CD4-positive, alpha-beta T cell (primary cell): ENCODE measurements around the gene CLIC4. TPM values are rescaled to one million over a fixed set of nuclear protein-coding genes. Genes with fewer than 3 reads are reported as not detected.

Experiments used
- ATAC-seq: fragments of 200-7000 bp; cut with Tn5 transposase; one replicate; pipeline ENCODE4 v1.10.0; 2022; ENCODE audit warnings: mild to moderate bottlenecking; ENCODE audit not compliant: poor library complexity
- CTCF ChIA-PET: fragments of 350-600 bp; sonication (Branson Sonifier 250); formaldehyde crosslinking; loops from one replicate; lab custom pipeline; 2021; ENCODE audit warnings: antibody characterized with exemption, inconsistent platforms; lab: Charles Lee
- POLR2A ChIA-PET: fragments of 350-600 bp; sonication (Branson Sonifier 250); formaldehyde crosslinking; loops from one replicate; lab custom pipeline; 2021; ENCODE audit warnings: antibody characterized with exemption, inconsistent platforms; lab: Charles Lee
- DNase-seq, 14 experiments: peaks; one replicate each; pipeline ENCODE4 v3.0.0-alpha.2; 2013 to 2020; ENCODE audit warnings: mixed read lengths in 2 of 14
- H3K27ac ChIP-seq, 2 donors: one replicate each; pipeline versions ENCODE4 v1.5.1 to v1.7.0; 2013; ENCODE audit warnings: low read length in 2 of 2, low read depth in 1 of 2, mild to moderate bottlenecking in 1 of 2
- H3K27me3 ChIP-seq, 2 experiments: 1 replicate in 1 of 2; 2 replicates in 1 of 2; pipeline versions ENCODE4 v1.6.1 to v1.7.0; 2013; ENCODE audit warnings: low read length in 2 of 2, control low read depth in 1 of 2, mild to moderate bottlenecking in 1 of 2, moderate library complexity in 1 of 2; ENCODE audit not compliant: insufficient read depth in 2 of 2, control insufficient read depth in 1 of 2
- H3K36me3 ChIP-seq: one replicate; pipeline ENCODE4 v1.6.1; 2013; ENCODE audit warnings: low read length, control low read depth; ENCODE audit not compliant: insufficient read depth
- H3K4me1 ChIP-seq: one replicate; pipeline ENCODE4 v1.6.1; 2013; ENCODE audit warnings: low read length, control low read depth; ENCODE audit not compliant: insufficient read depth
- H3K4me3 ChIP-seq: one replicate; pipeline ENCODE4 v1.5.1; 2013; ENCODE audit warnings: mild to moderate bottlenecking, low read length, moderate library complexity
- H3K9me3 ChIP-seq, 2 experiments: 1 replicate in 1 of 2; 2 replicates in 1 of 2; pipeline versions ENCODE4 v1.6.1 to v1.7.0; 2013; ENCODE audit warnings: low read length in 2 of 2, mild to moderate bottlenecking in 2 of 2, control low read depth in 1 of 2, moderate library complexity in 1 of 2; ENCODE audit not compliant: control insufficient read depth in 1 of 2, insufficient read depth in 1 of 2
- H3K27ac Mint-ChIP-seq: one replicate; pipeline ENCODE4 v1.8.0; 2020; ENCODE audit warnings: mixed read lengths
- H3K27me3 Mint-ChIP-seq: one replicate; pipeline ENCODE4 v1.8.0; 2021; ENCODE audit warnings: mixed read lengths
- H3K36me3 Mint-ChIP-seq: one replicate; pipeline ENCODE4 v1.8.0; 2021; ENCODE audit warnings: low read depth, mixed read lengths
- H3K4me1 Mint-ChIP-seq: one replicate; pipeline ENCODE4 v1.8.0; 2021; ENCODE audit warnings: low read depth, mixed read lengths
- H3K4me3 Mint-ChIP-seq: one replicate; pipeline ENCODE4 v1.8.0; 2020; ENCODE audit warnings: mild to moderate bottlenecking, mixed read lengths
- H3K9me3 Mint-ChIP-seq: one replicate; pipeline ENCODE4 v1.8.0; 2020; ENCODE audit warnings: mixed read lengths
- intact Hi-C, 2 experiments: fragments of 100-400 bp; cut with DNase I in 1 of 2; cut with micrococcal nuclease in 1 of 2; formaldehyde crosslinking; loops; one replicate each; pipeline versions ENCODE4 v1.15.1 to v1.9.0; 2023 to 2025; cut with DNase I, micrococcal nuclease
- total RNA-seq, 174 experiments: library from RNA in 2 of 174; stranded (reverse) in 2 of 174; gene quantifications; one replicate each; pipeline ENCODE4 v1.2.3 and lab custom pipeline; 2021 to 2026
- TF ChIP-seq, protein P1 (sequence below): fragments of 200-600 bp; IDR thresholded peaks from one replicate; pipeline ENCODE4 v1.8.0; 2022; ENCODE audit warnings: antibody characterized with exemption, mild to moderate bottlenecking

CLIC4 gene
- total RNA-seq, 2 experiments from 2014 or later, result 1.1 to 1.3 TPM

DNA sequence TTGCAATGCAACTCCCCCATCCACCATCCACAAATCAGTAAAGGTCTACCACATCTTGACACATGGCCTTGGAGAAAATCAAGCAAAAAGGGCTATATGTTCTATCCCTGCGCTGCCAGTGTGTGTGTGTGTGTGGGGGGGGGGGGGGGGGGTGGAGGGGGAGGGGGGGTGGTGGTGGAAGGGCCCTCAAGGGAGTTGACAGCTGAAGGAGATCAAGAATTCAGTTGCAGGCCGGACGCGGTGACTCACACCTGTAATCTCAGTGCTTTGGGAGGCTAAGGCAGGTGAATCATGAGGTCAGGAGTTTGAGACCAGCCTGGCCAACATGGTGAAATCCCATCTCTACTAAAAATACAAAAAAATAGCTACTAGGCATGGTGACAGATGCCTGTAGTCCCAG is 37.6 kb upstream of the CLIC4 start:
- H3K27ac Mint-ChIP-seq, result no peak overlapping the region
- no peak overlapping the region for H3K4me3 ChIP-seq
- H3K27me3 Mint-ChIP-seq, result no peaks in the 10 kb centered on the region
- no peaks in the 10 kb centered on the region for H3K27me3 ChIP-seq
- CTCF ChIA-PET, result interaction anchor here (0.7 kb wide), 1 partner anchor 1739 kb away, joined by 3 read pairs; no protein-coding TSS in a partner anchor
- no peak overlapping the region for H3K4me3 Mint-ChIP-seq
- ATAC-seq (no peak), DNase-seq (no peak)
- POLR2A ChIA-PET, result no interaction called here
- no peaks in the 10 kb centered on the region for H3K36me3 ChIP-seq
- H3K4me1 Mint-ChIP-seq, result peaks cover 7% of the 10 kb centered on the region
- no peak overlapping the region for H3K27ac ChIP-seq
- H3K9me3 Mint-ChIP-seq, result no peaks in the 10 kb centered on the region
- H3K4me1 ChIP-seq, result peaks cover 21% of the 10 kb centered on the region
- H3K9me3 ChIP-seq, result no peaks in the 10 kb centered on the region
- intact Hi-C loops, result no loop called here
- H3K36me3 Mint-ChIP-seq, result no peaks in the 10 kb centered on the region
- TF ChIP-seq, protein P1, sequence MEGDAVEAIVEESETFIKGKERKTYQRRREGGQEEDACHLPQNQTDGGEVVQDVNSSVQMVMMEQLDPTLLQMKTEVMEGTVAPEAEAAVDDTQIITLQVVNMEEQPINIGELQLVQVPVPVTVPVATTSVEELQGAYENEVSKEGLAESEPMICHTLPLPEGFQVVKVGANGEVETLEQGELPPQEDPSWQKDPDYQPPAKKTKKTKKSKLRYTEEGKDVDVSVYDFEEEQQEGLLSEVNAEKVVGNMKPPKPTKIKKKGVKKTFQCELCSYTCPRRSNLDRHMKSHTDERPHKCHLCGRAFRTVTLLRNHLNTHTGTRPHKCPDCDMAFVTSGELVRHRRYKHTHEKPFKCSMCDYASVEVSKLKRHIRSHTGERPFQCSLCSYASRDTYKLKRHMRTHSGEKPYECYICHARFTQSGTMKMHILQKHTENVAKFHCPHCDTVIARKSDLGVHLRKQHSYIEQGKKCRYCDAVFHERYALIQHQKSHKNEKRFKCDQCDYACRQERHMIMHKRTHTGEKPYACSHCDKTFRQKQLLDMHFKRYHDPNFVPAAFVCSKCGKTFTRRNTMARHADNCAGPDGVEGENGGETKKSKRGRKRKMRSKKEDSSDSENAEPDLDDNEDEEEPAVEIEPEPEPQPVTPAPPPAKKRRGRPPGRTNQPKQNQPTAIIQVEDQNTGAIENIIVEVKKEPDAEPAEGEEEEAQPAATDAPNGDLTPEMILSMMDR, result no peak

DNA sequence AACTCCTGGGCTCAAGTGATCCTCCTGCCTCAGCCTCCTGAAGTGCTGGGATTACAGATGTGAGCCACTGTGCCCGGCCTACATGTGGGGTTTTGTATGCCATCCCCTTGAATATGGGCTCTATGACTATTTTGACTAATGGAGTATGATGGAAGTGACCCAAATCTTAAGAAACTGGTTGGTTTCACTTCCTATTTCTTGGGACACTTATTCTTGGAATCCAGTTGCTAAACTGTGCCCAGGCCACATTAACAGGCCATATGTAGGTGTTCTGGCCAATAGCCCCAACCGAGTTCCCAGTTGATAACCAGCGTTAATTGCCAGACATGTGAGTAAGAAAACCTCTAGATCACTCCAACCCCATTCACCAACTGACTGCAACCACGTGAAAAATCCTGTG is 36.3 kb upstream of the CLIC4 start:
- Mint-ChIP-seq H3K36me3 (no peaks in the 10 kb centered on the region), H3K4me1 (peaks cover 7% of the 10 kb centered on the region), H3K27ac (no peak overlapping the region), H3K9me3 (no peaks in the 10 kb centered on the region), H3K27me3 (no peaks in the 10 kb centered on the region), H3K4me3 (no peak overlapping the region)
- no peaks in the 10 kb centered on the region for H3K27me3 ChIP-seq
- H3K27ac ChIP-seq, result no peak overlapping the region
- no peak overlapping the region for H3K4me3 ChIP-seq
- CTCF ChIA-PET, result no interaction called here
- no peak for ATAC-seq
- no peaks in the 10 kb centered on the region for H3K9me3 ChIP-seq
- POLR2A ChIA-PET, result no interaction called here
- intact Hi-C loops, result no loop called here
- DNase-seq, result peak in 2 of 14 experiments; percentile 42 to 44
- H3K4me1 ChIP-seq, result peaks cover 21% of the 10 kb centered on the region
- TF ChIP-seq, protein P1, result no peak
- no peaks in the 10 kb centered on the region for H3K36me3 ChIP-seq

DNA sequence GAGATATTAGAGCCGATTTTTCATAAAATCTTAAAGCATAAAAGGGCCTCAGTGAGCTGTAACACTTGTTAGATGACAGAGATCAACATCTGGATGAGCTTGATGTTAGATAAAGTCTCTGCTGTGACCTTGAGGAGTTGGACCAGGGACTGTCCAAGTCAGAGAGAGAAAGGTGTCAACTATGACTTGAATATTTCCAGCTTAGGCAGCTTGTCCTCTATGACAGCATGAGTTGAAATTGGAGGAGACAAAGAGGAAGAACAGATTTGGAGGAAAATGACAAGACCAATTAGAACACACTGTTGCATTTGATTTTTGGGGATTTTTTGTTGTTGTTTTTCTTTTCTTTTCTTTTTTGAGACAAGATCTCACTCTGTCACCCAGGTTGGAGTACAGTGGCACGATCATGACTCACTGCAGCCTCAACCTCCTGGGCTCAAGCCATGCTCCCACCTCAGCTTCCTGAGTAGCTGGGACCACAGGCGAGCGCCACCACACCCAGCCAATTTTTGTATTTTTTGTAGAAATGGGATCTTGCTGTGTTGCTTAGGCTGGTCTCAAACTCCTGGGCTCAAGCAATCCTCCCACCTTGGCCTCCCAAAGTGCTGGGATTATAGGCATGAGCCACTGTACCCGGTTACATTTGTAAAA is 35.3 kb upstream of the CLIC4 start:
- no peaks in the 10 kb centered on the region for H3K9me3 ChIP-seq
- H3K27me3 ChIP-seq, result no peaks in the 10 kb centered on the region
- Mint-ChIP-seq H3K4me3 (no peak overlapping the region), H3K9me3 (no peaks in the 10 kb centered on the region), H3K27ac (no peak overlapping the region), H3K27me3 (no peaks in the 10 kb centered on the region), H3K36me3 (no peaks in the 10 kb centered on the region), H3K4me1 (peaks cover 7% of the 10 kb centered on the region)
- H3K27ac ChIP-seq, result no peak overlapping the region
- CTCF ChIA-PET, result interaction anchor here (1.2 kb wide), 1 partner anchor 125 kb away, joined by 3 read pairs; no protein-coding TSS in a partner anchor
- H3K4me3 ChIP-seq, result no peak overlapping the region
- no peaks in the 10 kb centered on the region for H3K36me3 ChIP-seq
- TF ChIP-seq, protein P1, result no peak
- intact Hi-C loops, result no loop called here
- POLR2A ChIA-PET, result no interaction called here
- DNase-seq, result peak in 6 of 14 experiments; percentile 7 to 46 (median 24)
- ATAC-seq, result no peak
- H3K4me1 ChIP-seq, result peaks cover 17% of the 10 kb centered on the region
